ENCODE results near the gene C1orf210.

DNA sequence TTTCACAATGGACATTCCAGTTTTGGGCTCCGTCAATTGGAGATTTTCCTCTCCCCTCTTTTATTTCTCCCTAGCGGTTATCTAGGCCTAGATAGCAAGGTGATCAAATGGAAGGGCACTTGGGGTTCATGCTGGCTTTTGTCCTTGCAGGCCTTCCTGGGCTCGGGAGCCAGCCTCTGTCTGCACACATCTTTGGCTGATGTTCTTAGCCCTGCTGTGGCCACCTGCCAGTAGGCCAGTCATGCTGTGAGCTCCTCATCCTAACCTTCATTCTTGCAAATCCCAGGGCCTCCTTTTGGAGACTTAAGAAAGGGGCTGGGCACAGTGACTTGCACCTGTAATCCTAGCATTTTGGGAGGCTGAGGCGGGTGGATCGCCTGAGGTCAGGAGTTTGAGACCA, 28.9 kb upstream of the C1orf210 start:
- TF ChIP-seq, protein P1, sequence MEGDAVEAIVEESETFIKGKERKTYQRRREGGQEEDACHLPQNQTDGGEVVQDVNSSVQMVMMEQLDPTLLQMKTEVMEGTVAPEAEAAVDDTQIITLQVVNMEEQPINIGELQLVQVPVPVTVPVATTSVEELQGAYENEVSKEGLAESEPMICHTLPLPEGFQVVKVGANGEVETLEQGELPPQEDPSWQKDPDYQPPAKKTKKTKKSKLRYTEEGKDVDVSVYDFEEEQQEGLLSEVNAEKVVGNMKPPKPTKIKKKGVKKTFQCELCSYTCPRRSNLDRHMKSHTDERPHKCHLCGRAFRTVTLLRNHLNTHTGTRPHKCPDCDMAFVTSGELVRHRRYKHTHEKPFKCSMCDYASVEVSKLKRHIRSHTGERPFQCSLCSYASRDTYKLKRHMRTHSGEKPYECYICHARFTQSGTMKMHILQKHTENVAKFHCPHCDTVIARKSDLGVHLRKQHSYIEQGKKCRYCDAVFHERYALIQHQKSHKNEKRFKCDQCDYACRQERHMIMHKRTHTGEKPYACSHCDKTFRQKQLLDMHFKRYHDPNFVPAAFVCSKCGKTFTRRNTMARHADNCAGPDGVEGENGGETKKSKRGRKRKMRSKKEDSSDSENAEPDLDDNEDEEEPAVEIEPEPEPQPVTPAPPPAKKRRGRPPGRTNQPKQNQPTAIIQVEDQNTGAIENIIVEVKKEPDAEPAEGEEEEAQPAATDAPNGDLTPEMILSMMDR (IDR thresholded peaks at IDR 0.05; ENCODE audit: low read length): no peak
- no peak for TF ChIP-seq EZH2 (IDR thresholded peaks at IDR 0.05; ENCODE audit: borderline replicate concordance, low read length)
